Activated naive CD8-positive, alpha-beta T cell (primary cell): Measurements from ENCODE around the gene KMO.

Experiments used
- H3K27ac Mint-ChIP-seq: one replicate; pipeline ENCODE4 v1.8.0; 2021; ENCODE audit warnings: mixed read lengths
- H3K27me3 Mint-ChIP-seq: one replicate; pipeline ENCODE4 v1.8.0; 2021; ENCODE audit warnings: mixed read lengths
- H3K36me3 Mint-ChIP-seq: one replicate; pipeline ENCODE4 v1.8.0; 2021; ENCODE audit warnings: mixed read lengths
- H3K4me1 Mint-ChIP-seq: one replicate; pipeline ENCODE4 v1.8.0; 2021; ENCODE audit warnings: low read depth, mixed read lengths
- H3K4me3 Mint-ChIP-seq: one replicate; pipeline ENCODE4 v1.8.0; 2021; ENCODE audit warnings: mild to moderate bottlenecking, mixed read lengths
- H3K9me3 Mint-ChIP-seq: one replicate; pipeline ENCODE4 v1.8.0; 2021; ENCODE audit warnings: low read depth, mixed read lengths

Gene KMO

DNA sequence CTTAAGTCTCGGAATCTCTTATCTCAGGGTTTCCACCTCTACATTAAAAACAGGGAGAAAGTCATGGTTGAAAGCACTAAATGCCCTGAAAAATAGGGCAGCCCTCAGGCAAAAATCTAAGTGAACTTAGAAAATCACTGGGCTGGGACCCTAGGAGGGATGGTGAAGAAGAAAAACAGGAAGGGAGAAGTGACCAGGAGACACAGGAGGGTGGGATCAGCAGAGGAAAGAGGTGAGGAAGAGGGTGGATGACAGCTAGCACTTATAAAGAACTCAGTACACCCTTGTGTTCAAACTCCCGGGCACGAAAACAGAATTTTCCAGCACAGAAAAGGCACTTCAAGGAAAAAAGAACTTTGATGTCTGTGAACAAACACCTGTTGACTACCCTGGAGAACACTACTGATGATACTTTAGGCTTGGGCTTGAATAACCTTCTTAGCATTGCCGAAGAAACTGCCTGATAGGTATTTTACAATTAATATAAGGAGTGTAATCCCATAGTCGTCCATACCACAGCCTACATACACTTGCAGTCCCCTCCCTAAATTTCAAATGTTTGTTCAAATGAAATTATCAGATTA, 106.0 kb downstream of the KMO start:
- Mint-ChIP-seq H3K27ac (no peak overlapping the region), H3K36me3 (peaks cover 19% of the 10 kb centered on the region), H3K9me3 (no peaks in the 10 kb centered on the region), H3K4me1 (peaks cover 55% of the 10 kb centered on the region), H3K27me3 (no peaks in the 10 kb centered on the region), H3K4me3 (peak overlapping the region; percentile 89)

GRCh38 chr1:241638909-241639622, 106.9 kb downstream of the KMO start:
- Mint-ChIP-seq H3K4me3 (peak overlapping the region; percentile 89), H3K4me1 (peaks cover 57% of the 10 kb centered on the region), H3K27ac (peak overlapping the region; percentile 76), H3K27me3 (no peaks in the 10 kb centered on the region), H3K9me3 (no peaks in the 10 kb centered on the region), H3K36me3 (peaks cover 19% of the 10 kb centered on the region)

DNA sequence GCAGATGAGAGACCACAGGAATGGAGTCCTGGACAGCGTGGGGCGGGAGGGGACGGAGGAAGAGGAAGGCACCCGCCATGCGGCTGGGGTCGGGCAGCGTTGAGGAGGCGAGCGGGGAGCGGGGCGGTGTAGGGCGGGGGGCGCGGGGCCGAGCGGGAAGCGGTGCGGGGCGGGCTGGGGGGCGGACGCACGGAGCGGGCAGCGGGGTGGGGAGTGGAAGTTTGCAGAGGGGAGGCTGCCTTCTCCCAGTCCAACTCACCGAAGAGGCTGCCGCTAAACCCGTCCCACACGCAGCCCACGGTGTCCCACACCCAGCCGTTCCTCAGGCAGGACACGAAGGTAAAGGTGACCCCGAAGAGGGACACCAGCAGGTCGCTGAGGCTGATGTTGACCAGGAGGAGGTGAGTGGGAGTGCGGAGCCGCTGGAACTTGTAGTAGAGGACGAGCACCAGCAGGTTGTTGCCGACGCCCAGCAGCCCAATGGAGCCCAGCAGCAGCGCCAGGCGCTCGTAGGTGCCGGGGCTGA, 107.5 kb downstream of the KMO start:
- peak overlapping the region; percentile 76 for H3K27ac Mint-ChIP-seq
- H3K9me3 Mint-ChIP-seq: no peaks in the 10 kb centered on the region
- H3K27me3 Mint-ChIP-seq: no peaks in the 10 kb centered on the region
- H3K4me3 Mint-ChIP-seq: peak overlapping the region; percentile 89
- H3K4me1 Mint-ChIP-seq: peaks cover 52% of the 10 kb centered on the region
- H3K36me3 Mint-ChIP-seq: peaks cover 14% of the 10 kb centered on the region

DNA sequence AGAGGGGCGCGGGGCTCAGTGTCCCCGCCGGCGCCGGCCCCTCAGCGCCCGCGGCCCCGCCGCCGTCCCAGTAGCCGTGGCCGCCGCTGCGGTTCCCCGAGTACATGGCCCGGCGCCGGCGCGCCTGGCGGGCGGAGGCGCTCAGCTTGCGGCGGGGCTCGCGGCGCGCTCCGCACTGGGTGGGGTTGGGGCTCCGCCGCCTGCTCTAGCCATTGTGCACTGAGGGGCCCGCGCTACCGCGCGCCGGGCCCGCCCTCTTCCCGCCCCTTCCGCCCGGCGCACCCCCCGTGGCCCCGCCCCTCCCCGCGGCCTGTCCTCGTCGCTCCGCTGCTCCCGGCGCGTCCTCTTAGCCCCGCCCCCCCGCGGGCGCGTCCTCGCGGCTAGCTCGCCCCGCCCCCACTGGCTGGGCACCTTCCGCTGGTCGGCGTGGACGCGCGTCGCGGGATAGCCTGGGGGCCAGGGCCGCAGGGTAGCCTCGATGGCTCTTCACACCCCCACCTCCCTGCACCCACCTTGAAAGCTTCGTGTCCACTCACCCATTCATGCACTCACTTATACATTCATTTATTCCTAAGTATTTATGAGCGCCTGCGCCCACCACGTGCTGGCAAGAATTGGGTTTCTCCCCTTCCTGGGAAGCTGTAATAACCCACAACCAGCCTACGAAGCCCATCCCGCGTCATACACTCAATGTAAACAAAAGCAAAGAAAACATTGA, 108.1 kb downstream of the KMO start, which contains the start of the genes CHML and OPN3:
TSS of gene CHML (minus strand) at position 221 of the 718 bp plus-strand sequence. CDS start 4,603 bp downstream, outside the sequence.
TSS of gene OPN3 (minus strand) at position 221 of the 718 bp plus-strand sequence. CDS start at position 106, 115 bp downstream.
- H3K9me3 Mint-ChIP-seq: no peaks in the 10 kb centered on the region
- H3K4me3 Mint-ChIP-seq: peak within 1 kb of the TSS; percentile 89
- peaks cover 46% of the 10 kb centered on the region for H3K4me1 Mint-ChIP-seq
- H3K36me3 Mint-ChIP-seq: peaks cover 8% of the 10 kb centered on the region
- no peaks in the 10 kb centered on the region for H3K27me3 Mint-ChIP-seq
- H3K27ac Mint-ChIP-seq: peak within 1 kb of the TSS; percentile 85

DNA sequence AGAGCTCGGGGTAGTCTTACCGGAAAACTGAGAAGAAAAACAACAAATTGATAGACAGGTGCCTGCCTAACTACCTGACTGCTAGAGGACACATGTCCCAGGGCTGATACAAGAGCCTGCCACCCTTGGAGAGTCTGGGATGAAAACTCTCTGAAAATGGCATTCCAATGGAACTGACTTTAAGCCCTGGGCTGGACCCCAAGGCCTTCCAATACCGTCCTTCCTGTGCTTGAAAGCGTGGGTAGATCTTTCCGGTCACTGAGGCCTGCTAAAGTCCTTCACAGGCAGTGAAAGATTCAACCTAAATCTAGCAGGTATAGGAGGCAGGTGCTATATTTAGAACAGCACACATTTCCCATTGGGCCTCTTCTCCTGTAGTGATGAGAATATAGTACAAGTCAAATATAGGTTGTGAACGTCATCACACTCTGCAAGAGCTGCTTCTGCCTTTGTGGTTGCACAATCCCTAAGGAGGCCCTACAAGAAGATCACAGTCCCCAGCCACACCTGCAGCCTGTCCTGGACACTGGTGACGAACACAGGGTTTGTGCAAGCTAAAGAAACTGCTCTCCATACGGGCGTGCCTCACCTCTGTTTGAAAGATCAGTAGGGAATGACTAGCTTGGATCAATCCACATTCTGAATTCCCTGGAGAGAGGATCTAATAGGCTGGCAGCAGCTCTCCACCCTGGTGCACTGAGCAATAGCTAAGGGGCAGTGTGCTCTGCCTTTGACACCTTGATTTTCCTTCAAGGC, 108.9 kb downstream of the KMO start:
- Mint-ChIP-seq H3K4me3 (peak overlapping the region; percentile 84), H3K27ac (peak overlapping the region; percentile 85), H3K4me1 (peaks cover 40% of the 10 kb centered on the region), H3K27me3 (no peaks in the 10 kb centered on the region), H3K36me3 (peaks cover 4% of the 10 kb centered on the region), H3K9me3 (no peaks in the 10 kb centered on the region)

- Mint-ChIP-seq H3K4me1 (peaks cover 33% of the 10 kb centered on the region), H3K4me3 (peak overlapping the region; percentile 18), H3K36me3 (peaks cover 4% of the 10 kb centered on the region), H3K9me3 (no peaks in the 10 kb centered on the region), H3K27me3 (no peaks in the 10 kb centered on the region), H3K27ac (peak overlapping the region; percentile 36)
Observed at GRCh38 chr1:241641773-241642592, 109.8 kb downstream of the KMO start.

GRCh38 chr1:241642593-241642944, 110.4 kb downstream of the KMO start:
- Mint-ChIP-seq H3K27me3 (no peaks in the 10 kb centered on the region), H3K4me3 (no peak overlapping the region), H3K36me3 (peaks cover 4% of the 10 kb centered on the region), H3K9me3 (no peaks in the 10 kb centered on the region), H3K4me1 (peaks cover 28% of the 10 kb centered on the region), H3K27ac (no peak overlapping the region)

- Mint-ChIP-seq H3K9me3 (no peaks in the 10 kb centered on the region), H3K4me1 (peaks cover 12% of the 10 kb centered on the region), H3K27me3 (no peaks in the 10 kb centered on the region), H3K27ac (no peak overlapping the region), H3K36me3 (no peaks in the 10 kb centered on the region), H3K4me3 (no peak overlapping the region)
Observed at GRCh38 chr1:241644259-241644658, 112.1 kb downstream of the KMO start.

DNA sequence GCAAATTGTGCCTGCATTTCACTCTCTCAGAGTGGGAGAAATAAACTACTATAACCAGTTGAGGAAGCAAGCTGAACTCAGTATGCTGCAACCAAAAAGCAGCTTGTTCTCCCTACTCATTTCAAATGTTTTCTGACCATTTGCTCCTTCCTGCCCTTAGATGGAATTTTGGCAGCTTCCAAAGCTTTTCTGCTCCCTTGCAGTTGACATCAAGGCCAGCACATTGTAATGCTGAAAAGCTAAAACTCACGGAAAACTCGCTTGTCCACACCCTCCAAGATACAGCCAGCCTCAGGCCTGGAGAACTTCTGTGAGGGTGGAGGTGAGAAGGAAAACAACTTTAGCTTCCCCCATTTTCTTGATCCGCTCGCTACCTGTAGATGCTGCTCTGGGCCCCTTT, 113.0 kb downstream of the KMO start:
- H3K4me1 Mint-ChIP-seq: peaks cover 11% of the 10 kb centered on the region
- H3K9me3 Mint-ChIP-seq: peaks cover 4% of the 10 kb centered on the region
- H3K27me3 Mint-ChIP-seq: no peaks in the 10 kb centered on the region
- H3K27ac Mint-ChIP-seq: no peak overlapping the region
- H3K4me3 Mint-ChIP-seq: no peak overlapping the region
- H3K36me3 Mint-ChIP-seq: no peaks in the 10 kb centered on the region
